ENCODE results near the gene DDX54.

- TF ChIP-seq GABPA (IDR thresholded peaks at IDR 0.05; ENCODE audit: low read depth): no peak
- TF ChIP-seq CTCF (IDR thresholded peaks at IDR 0.05; ENCODE audit: insufficient read depth, low read length): no peak
- TF ChIP-seq POLR2AphosphoS5 (IDR thresholded peaks at IDR 0.05; ENCODE audit: low read depth): no peak
Observed at GRCh38 chr12:113116875-113117274, 68.4 kb downstream of the DDX54 start.

Measured in HL-60 (cell line).